IMR-90 (cell line): Measurements from ENCODE around the gene SMC4. TPM values are rescaled to one million over a fixed set of nuclear protein-coding genes. Genes with fewer than 3 reads are reported as not detected.
A peak's percentile ranks its signal among the peaks of the same experiment; 100 is the strongest.

ENCODE experiments used
- ATAC-seq: fragments of 200-7000 bp; cut with Tn5 transposase; 2 replicates; pipeline ENCODE4 v1.9.1; 2020; ENCODE audit warnings: low read depth, mild to moderate bottlenecking, moderate library complexity
- BruUV-seq: library from RNA; stranded (reverse); fragments of 400-500 nt; replicated peaks from 2 replicates; lab custom pipeline; 2021; lab: Mats Ljungman, UMichigan
- CTCF ChIA-PET: fragments of 300-600 bp; formaldehyde crosslinking; extraction: SDS; loops from one replicate; lab custom pipeline; 2021; ENCODE audit warnings: antibody characterized with exemption; lab: Yijun Ruan, JAX
- POLR2A ChIA-PET: fragments of 300-600 bp; sonication (Branson Sonifier 250); formaldehyde crosslinking; loops from one replicate; lab custom pipeline; 2022; ENCODE audit warnings: antibody characterized with exemption; ENCODE audit not compliant: unreplicated experiment; lab: Charles Lee
- DNase-seq: peaks from one replicate; pipeline ENCODE4 v3.0.0; 2013
- H2AFZ ChIP-seq: replicated peaks from 2 replicates; pipeline ENCODE3; 2013; ENCODE audit warnings: low read length, mild to moderate bottlenecking; ENCODE audit not compliant: poor library complexity
- H2AK5ac ChIP-seq: 2 replicates; pipeline ENCODE4 v1.6.1; 2013; ENCODE audit warnings: low read depth, low read length, inconsistent platforms
- H2AK9ac ChIP-seq: replicated peaks from 2 replicates; pipeline ENCODE3; 2013; ENCODE audit warnings: mild to moderate bottlenecking, low read depth, low read length, moderate library complexity; ENCODE audit not compliant: poor library complexity
- H2BK120ac ChIP-seq: 2 replicates; pipeline ENCODE4 v1.6.1; 2013; ENCODE audit warnings: low read depth, low read length, inconsistent platforms
- H2BK15ac ChIP-seq: 3 replicates; pipeline ENCODE4 v1.6.1; 2013; ENCODE audit warnings: low read depth, low read length, inconsistent platforms
- H2BK20ac ChIP-seq: 2 replicates; pipeline ENCODE4 v1.6.1; 2013; ENCODE audit warnings: low read depth, mild to moderate bottlenecking, inconsistent platforms, low read length, moderate library complexity
- H2BK5ac ChIP-seq: 2 replicates; pipeline ENCODE4 v1.6.1; 2013; ENCODE audit warnings: mild to moderate bottlenecking, low read depth, low read length, inconsistent platforms; ENCODE audit not compliant: poor library complexity, severe bottlenecking
- H3K14ac ChIP-seq: replicated peaks from 2 replicates; pipeline ENCODE4 v1.6.1; 2013; ENCODE audit warnings: low read depth, low read length, inconsistent platforms
- H3K18ac ChIP-seq: 2 replicates; pipeline ENCODE4 v1.6.1; 2013; ENCODE audit warnings: low read depth, low read length, control low read depth
- H3K23ac ChIP-seq: 2 replicates; pipeline ENCODE4 v1.6.1; 2013; ENCODE audit warnings: low read depth, low read length, inconsistent platforms
- H3K27ac ChIP-seq: 2 replicates; pipeline ENCODE4 v1.5.1; 2013; ENCODE audit warnings: mild to moderate bottlenecking, control low read depth, low read length; ENCODE audit not compliant: insufficient read depth
- H3K27me3 ChIP-seq: 2 replicates; pipeline ENCODE4 v1.6.1; 2013; ENCODE audit warnings: low read length; ENCODE audit not compliant: control insufficient read depth, insufficient read depth
- H3K36me3 ChIP-seq: 2 replicates; pipeline ENCODE4 v1.6.1; 2013; ENCODE audit warnings: low read length, mixed read lengths; ENCODE audit not compliant: control insufficient read depth, insufficient read depth
- H3K4ac ChIP-seq: 2 replicates; pipeline ENCODE4 v1.6.1; 2013; ENCODE audit warnings: low read depth, low read length, inconsistent platforms
- H3K4me1 ChIP-seq: 2 replicates; pipeline ENCODE4 v1.6.1; 2013; ENCODE audit warnings: low read length, mixed read lengths; ENCODE audit not compliant: control insufficient read depth, insufficient read depth
- H3K4me2 ChIP-seq: 2 replicates; pipeline ENCODE4 v1.6.1; 2013; ENCODE audit warnings: low read depth, mild to moderate bottlenecking, control low read depth, low read length, moderate library complexity
- H3K4me3 ChIP-seq: 2 replicates; pipeline ENCODE4 v1.5.1; 2013; ENCODE audit warnings: low read depth, mild to moderate bottlenecking, control low read depth, low read length, moderate library complexity; ENCODE audit not compliant: insufficient read depth
- H3K56ac ChIP-seq: 2 replicates; pipeline ENCODE4 v1.6.1; 2013; ENCODE audit warnings: low read length, inconsistent platforms; ENCODE audit not compliant: insufficient read depth; ENCODE audit errors: extremely low read depth
- H3K79me1 ChIP-seq, 2 experiments: 2 replicates each; pipeline ENCODE4 v1.6.1; 2013; ENCODE audit warnings: low read length in 2 of 2, inconsistent platforms in 1 of 2, low read depth in 1 of 2
- H3K9ac ChIP-seq: 2 replicates; pipeline ENCODE4 v1.6.1; 2013; ENCODE audit warnings: low read depth, low read length, control low read depth
- H3K9me1 ChIP-seq: 2 replicates; pipeline ENCODE4 v1.6.1; 2013; ENCODE audit warnings: low read length, inconsistent platforms; ENCODE audit not compliant: insufficient read depth
- H3K9me3 ChIP-seq: 2 replicates; pipeline ENCODE4 v1.6.1; 2013; ENCODE audit warnings: low read length; ENCODE audit not compliant: control insufficient read depth, insufficient read depth
- H4K20me1 ChIP-seq: 2 replicates; pipeline ENCODE4 v1.6.1; 2013; ENCODE audit warnings: low read length, inconsistent platforms; ENCODE audit not compliant: insufficient read depth
- H4K5ac ChIP-seq: 2 replicates; pipeline ENCODE4 v1.6.1; 2013; ENCODE audit warnings: mild to moderate bottlenecking, low read depth, low read length, control low read depth
- H4K8ac ChIP-seq, 2 experiments: 2 replicates each; pipeline ENCODE4 v1.6.1; 2013; ENCODE audit warnings: low read depth in 2 of 2, low read length in 2 of 2, control low read depth in 1 of 2, inconsistent platforms in 1 of 2
- H4K91ac ChIP-seq: 2 replicates; pipeline ENCODE4 v1.6.1; 2013; ENCODE audit warnings: low read depth, low read length, inconsistent platforms; ENCODE audit not compliant: insufficient read depth
- BHLHE40 ChIP-seq: fragments of 150-350 bp; IDR thresholded peaks from 2 replicates; pipeline ENCODE4 v1.6.1; 2016; ENCODE audit warnings: mild to moderate bottlenecking, low read depth, low read length
- CEBPB ChIP-seq: IDR thresholded peaks from 2 replicates; pipeline ENCODE4 v1.6.1; 2012; ENCODE audit warnings: low read depth, low read length, improper control_type of control experiment
- CHD1 ChIP-seq: IDR thresholded peaks from 2 replicates; pipeline ENCODE4 v1.6.1; 2012; ENCODE audit warnings: low read depth, low read length, improper control_type of control experiment
- FOS ChIP-seq: fragments of 150-350 bp; IDR thresholded peaks from 2 replicates; pipeline ENCODE4 v1.6.1; 2016; ENCODE audit warnings: low read depth, low read length
- MAFK ChIP-seq: IDR thresholded peaks from 2 replicates; pipeline ENCODE4 v1.6.1; 2012; ENCODE audit warnings: low read depth, low read length, improper control_type of control experiment
- MAZ ChIP-seq: IDR thresholded peaks from 2 replicates; pipeline ENCODE4 v1.6.1; 2012; ENCODE audit warnings: low read depth, mild to moderate bottlenecking, low read length, improper control_type of control experiment, moderate library complexity, borderline replicate concordance
- MXI1 ChIP-seq: IDR thresholded peaks from 2 replicates; pipeline ENCODE4 v1.6.1; 2012; ENCODE audit warnings: low read depth, mild to moderate bottlenecking, low read length, moderate library complexity, borderline replicate concordance
- NFE2L2 ChIP-seq: fragments of 150-350 bp; IDR thresholded peaks from 2 replicates; pipeline ENCODE4 v1.6.1; 2016; ENCODE audit warnings: low read depth, mild to moderate bottlenecking, low read length
- RAD21 ChIP-seq: IDR thresholded peaks from 2 replicates; pipeline ENCODE4 v1.6.1; 2012; ENCODE audit warnings: low read length, improper control_type of control experiment
- RCOR1 ChIP-seq: IDR thresholded peaks from 2 replicates; pipeline ENCODE4 v1.6.1; 2012; ENCODE audit warnings: mild to moderate bottlenecking, low read length, improper control_type of control experiment; ENCODE audit not compliant: insufficient replicate concordance
- RFX5 ChIP-seq: IDR thresholded peaks from 2 replicates; pipeline ENCODE4 v1.8.0; 2012; ENCODE audit warnings: low read depth, mild to moderate bottlenecking, low read length, moderate library complexity
- SMC3 ChIP-seq: fragments of 150-350 bp; IDR thresholded peaks from 2 replicates; pipeline ENCODE4 v1.6.1; 2016; ENCODE audit warnings: low read depth, mild to moderate bottlenecking, antibody characterized with exemption, low read length, moderate library complexity
- USF2 ChIP-seq: fragments of 150-350 bp; IDR thresholded peaks from 2 replicates; pipeline ENCODE4 v1.6.1; 2017; ENCODE audit warnings: mild to moderate bottlenecking, antibody characterized with exemption, low read length, low read depth
- WGBS, 2 experiments: methylation state at CpG; one replicate each; pipeline versions ENCODE4 v1.1.5 to v1.1.7; 2013; ENCODE audit warnings: missing lambda C conversion rate in 2 of 2; ENCODE audit not compliant: insufficient read length in 1 of 2; ENCODE audit errors: extremely low coverage in 2 of 2; 5-methylcytosine and 5-hydroxymethylcytosine counted together
- dilution Hi-C: fragments of 300-500 bp; cut with HindIII; formaldehyde crosslinking; loops from one replicate; pipeline ENCODE4 v1.14.3; 2018; ENCODE audit warnings: low sequenced_read_pairs; ENCODE audit not compliant: unreplicated experiment
- in situ Hi-C: fragments of 300-500 bp; cut with MboI; formaldehyde crosslinking; loops from 3 replicates; pipeline ENCODE4 v1.14.3; 2019; ENCODE audit warnings: low sequenced_read_pairs, inconsistent platforms, mixed read lengths
- intact Hi-C: fragments of 100-400 bp; cut with micrococcal nuclease; formaldehyde crosslinking; loops from 2 replicates; pipeline ENCODE4 v1.10.0; 2022
- polyA plus RNA-seq, 3 experiments: library from polyadenylated mRNA; depleted of rRNA; stranded (reverse); fragments of >200 nt; gene quantifications; 2 replicates each; pipeline ENCODE4 v1.2.3, GENCODE V29; 2012; ENCODE audit warnings: low replicate concordance in 1 of 3
- total RNA-seq: library from RNA; depleted of rRNA; stranded (reverse); fragments of >200 nt; gene quantifications from 2 replicates; pipeline ENCODE4 v1.2.3, GENCODE V29; 2012
- TF ChIP-seq, protein P1 (sequence below): fragments of 150-350 bp; IDR thresholded peaks from 2 replicates; pipeline ENCODE4 v1.6.1; 2016; ENCODE audit warnings: low read depth, mild to moderate bottlenecking, low read length, moderate library complexity, borderline replicate concordance

SMC4 gene
- total and polyA plus RNA-seq, 2 of the 4 experiments (the other 2 are of a cell fraction): 48.8 to 50.1 TPM

DNA sequence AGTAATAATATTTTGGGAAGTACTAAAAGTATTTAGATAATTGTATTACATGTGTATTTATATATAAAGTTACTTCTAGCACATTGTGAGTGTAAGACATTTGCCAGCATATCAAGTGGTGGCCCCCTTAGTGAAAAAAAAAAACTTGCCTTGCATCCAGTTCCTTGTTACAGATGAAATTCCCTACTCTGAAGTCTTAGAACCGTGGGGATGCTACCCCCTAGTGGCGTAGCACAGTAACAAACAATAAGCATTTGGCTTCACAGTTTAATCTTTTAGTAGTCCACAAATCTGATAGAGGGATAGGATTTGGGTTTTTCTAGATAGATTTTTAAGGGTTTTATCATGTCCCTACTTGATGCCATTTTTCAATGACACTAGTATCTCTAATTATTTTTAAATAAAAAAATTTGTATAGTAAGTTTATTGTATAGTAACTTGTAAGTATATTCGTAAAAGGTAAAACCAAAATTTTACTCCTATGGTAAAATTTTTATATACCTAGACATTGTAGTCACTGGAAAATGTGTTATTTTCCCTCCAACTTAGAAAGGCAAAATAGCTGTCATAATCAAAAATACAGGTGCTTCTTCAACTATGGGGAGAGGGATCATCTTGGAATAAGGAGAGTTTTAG, 14.3 kb downstream of the SMC4 start (continued):
- TF ChIP-seq MXI1: no peak

GRCh38 chr3:160417311-160417710, 17.9 kb downstream of the SMC4 start:
- H3K4me3 ChIP-seq: no peak overlapping the region
- no peaks in the 10 kb centered on the region for H3K9me3 ChIP-seq
- no peak overlapping the region for H3K56ac ChIP-seq
- H2BK15ac ChIP-seq: no peak overlapping the region
- H3K14ac ChIP-seq: no peak overlapping the region
- peaks cover 3% of the 10 kb centered on the region; the same call in 1 of the 2 replicates for H3K9me1 ChIP-seq
- peaks cover 16% of the 10 kb centered on the region for H3K36me3 ChIP-seq
- no peak overlapping the region for H2AK5ac ChIP-seq
- no peak overlapping the region for H3K4me2 ChIP-seq
- dilution Hi-C loops: no loop called here
- ChIA-PET POLR2A (no interaction called here), CTCF (interaction anchor here (1.2 to 1.6 kb wide), 2 partner anchors 33 to 254 kb away, joined by 3 to 4 read pairs; partner anchors contain the start of gene TRIM59)
- H4K5ac ChIP-seq: no peak overlapping the region; the same call in 1 of the 2 replicates
- H2AK9ac ChIP-seq: no peak overlapping the region
- H3K4me1 ChIP-seq: peaks cover 2% of the 10 kb centered on the region
- H3K27ac ChIP-seq: no peak overlapping the region
- no TSS peak for BruUV-seq
- no peak overlapping the region for H2AFZ ChIP-seq
- H4K8ac ChIP-seq: 0 out of 4 replicates have a peak overlapping the region, but pooled peaks of 1 of the 2 experiments have one; percentile 25
- H3K27me3 ChIP-seq: no peaks in the 10 kb centered on the region
- no CpG with 5 or more reads among the region's 3 CpGs for WGBS, 2 experiments
- ATAC-seq (no peak), DNase-seq (no peak)
- no peak overlapping the region for H3K23ac ChIP-seq
- in situ Hi-C loops: loop anchor here (10.0 to 25.0 kb wide), 3 partner anchors 253 to 530 kb away; no protein-coding TSS in a partner anchor
- H2BK5ac ChIP-seq: no peak overlapping the region
- H4K91ac ChIP-seq: no peak overlapping the region
- H3K79me1 ChIP-seq: peaks cover 30 to 32% of the 10 kb centered on the region in 2 experiments
- TF ChIP-seq CEBPB (no peak), SMC3 (no peak), NFE2L2 (no peak), RAD21 (no peak), BHLHE40 (no peak), RFX5 (no peak), MAZ (no peak), USF2 (no peak), FOS (no peak), MAFK (no peak), CHD1 (no peak), RCOR1 (no peak)
- TF ChIP-seq, protein P1, sequence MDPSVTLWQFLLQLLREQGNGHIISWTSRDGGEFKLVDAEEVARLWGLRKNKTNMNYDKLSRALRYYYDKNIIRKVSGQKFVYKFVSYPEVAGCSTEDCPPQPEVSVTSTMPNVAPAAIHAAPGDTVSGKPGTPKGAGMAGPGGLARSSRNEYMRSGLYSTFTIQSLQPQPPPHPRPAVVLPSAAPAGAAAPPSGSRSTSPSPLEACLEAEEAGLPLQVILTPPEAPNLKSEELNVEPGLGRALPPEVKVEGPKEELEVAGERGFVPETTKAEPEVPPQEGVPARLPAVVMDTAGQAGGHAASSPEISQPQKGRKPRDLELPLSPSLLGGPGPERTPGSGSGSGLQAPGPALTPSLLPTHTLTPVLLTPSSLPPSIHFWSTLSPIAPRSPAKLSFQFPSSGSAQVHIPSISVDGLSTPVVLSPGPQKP: no peak
- no peak overlapping the region for H3K9ac ChIP-seq
- H2BK120ac ChIP-seq: no peak overlapping the region
- H2BK20ac ChIP-seq: no peak overlapping the region
- intact Hi-C loops: loop anchor here (10.0 kb wide), 1 partner anchor 653 kb away; no protein-coding TSS in a partner anchor
- H3K18ac ChIP-seq: no peak overlapping the region
- no peaks in the 10 kb centered on the region for H4K20me1 ChIP-seq
- no peak overlapping the region for H3K4ac ChIP-seq
